ENCODE data around the gene PAM.
"Not testable (repeated sequence)": the region's sequence is repeated elsewhere in the genome, so short reads cannot be mapped to it uniquely, and the experiment has no call there.

PAM gene

DNA sequence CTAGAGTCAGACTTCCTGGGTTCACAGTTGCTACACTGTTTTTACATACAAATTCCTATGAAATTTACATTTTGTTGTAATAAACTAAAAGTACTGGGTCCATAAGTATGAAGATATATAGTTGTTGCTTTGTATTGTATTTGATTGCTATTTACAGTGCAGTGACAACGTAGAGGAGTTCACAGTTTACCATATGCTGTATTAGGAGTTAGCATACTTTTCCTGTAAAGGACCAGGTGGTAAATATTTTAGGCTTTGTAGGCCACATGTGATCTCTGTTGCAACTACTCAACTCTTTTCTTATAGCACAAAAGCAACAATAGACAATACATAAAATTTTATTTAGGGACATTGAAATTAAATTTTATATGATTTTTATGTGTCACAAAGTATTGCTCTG, 18.0 kb downstream of the PAM start:
- no peak for DNase-seq (ENCODE audit: low spot score)
- in situ Hi-C loops (cut with MboI; ENCODE audit: low sequenced_read_pairs, unreplicated experiment), result no loop called here
- TF ChIP-seq, protein P1, sequence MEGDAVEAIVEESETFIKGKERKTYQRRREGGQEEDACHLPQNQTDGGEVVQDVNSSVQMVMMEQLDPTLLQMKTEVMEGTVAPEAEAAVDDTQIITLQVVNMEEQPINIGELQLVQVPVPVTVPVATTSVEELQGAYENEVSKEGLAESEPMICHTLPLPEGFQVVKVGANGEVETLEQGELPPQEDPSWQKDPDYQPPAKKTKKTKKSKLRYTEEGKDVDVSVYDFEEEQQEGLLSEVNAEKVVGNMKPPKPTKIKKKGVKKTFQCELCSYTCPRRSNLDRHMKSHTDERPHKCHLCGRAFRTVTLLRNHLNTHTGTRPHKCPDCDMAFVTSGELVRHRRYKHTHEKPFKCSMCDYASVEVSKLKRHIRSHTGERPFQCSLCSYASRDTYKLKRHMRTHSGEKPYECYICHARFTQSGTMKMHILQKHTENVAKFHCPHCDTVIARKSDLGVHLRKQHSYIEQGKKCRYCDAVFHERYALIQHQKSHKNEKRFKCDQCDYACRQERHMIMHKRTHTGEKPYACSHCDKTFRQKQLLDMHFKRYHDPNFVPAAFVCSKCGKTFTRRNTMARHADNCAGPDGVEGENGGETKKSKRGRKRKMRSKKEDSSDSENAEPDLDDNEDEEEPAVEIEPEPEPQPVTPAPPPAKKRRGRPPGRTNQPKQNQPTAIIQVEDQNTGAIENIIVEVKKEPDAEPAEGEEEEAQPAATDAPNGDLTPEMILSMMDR (IDR thresholded peaks at IDR 0.05; ENCODE audit: borderline replicate concordance, control extremely low read depth, extremely low read depth, insufficient read depth, missing control alignments), result no peak

DNA sequence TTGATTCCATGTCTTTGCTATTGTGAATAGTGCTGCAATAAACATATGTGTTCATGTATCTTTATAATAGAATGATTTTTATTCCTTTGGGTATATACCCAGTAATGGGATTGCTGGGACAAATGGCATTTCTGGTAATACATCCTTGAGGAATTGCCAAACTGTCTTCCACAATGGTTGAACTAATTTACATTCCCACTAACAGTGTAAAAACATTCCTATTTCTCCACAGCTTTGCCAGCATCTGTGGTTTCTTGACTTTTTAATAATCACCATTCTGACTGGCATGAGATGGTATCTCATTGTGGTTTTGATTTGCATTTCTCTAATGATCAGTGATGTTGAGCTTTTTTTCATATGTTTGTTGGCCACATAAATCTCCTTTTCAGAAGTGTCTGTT, 20.7 kb downstream of the PAM start:
- in situ Hi-C loops (cut with MboI; ENCODE audit: low sequenced_read_pairs, unreplicated experiment), result loop anchor here (25.0 kb wide), 1 partner anchor 337 kb away; the partner anchor contains the start of genes GIN1 and PPIP5K2
- DNase-seq (ENCODE audit: low spot score), result not testable (repeated sequence)

DNA sequence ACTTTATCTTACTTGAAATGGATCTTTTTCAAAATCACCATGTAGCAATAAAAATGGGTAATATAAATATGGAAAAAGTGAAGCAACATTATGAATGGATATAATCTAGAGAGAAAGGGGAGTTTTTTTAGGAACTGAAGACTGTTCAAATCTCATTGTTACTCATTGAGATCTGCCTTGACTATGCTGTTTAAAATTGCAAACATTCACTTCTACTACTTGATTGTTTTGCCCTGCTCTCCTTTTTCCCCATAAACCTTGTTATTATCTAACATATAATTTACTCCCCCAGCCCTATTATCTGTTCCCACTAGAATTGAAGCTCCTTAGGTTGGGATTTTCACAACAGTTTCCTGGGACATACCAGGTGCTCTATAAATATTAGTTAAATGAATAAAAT, 22.0 kb downstream of the PAM start:
- TF ChIP-seq, protein P1 (IDR thresholded peaks at IDR 0.05; ENCODE audit: borderline replicate concordance, control extremely low read depth, extremely low read depth, insufficient read depth, missing control alignments), result no peak
- no peak for DNase-seq (ENCODE audit: low spot score)
- in situ Hi-C loops (cut with MboI; ENCODE audit: low sequenced_read_pairs, unreplicated experiment), result loop anchor here (25.0 kb wide), 1 partner anchor 335 kb away; the partner anchor contains the start of genes GIN1 and PPIP5K2

DNA sequence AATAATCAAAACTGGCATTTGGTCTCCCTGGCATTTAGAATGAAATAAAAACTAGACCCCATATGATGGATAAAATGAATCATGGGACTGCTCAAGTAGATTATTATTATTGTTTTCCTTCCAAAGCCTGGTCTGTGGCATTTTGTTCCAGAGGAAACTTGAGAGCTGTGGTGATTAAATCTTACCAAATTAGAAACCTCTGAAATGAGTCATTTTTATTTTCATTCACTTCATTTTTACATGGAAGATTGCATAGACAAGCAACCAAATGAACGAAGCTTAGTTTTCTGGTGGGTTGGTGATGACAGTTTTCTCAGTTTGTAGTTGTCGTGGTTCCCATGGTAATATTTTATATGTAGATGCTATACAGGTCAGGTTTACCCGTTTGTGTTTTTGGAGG, 23.4 kb downstream of the PAM start:
- DNase-seq (ENCODE audit: low spot score), result no peak
- TF ChIP-seq, protein P1 (IDR thresholded peaks at IDR 0.05; ENCODE audit: borderline replicate concordance, control extremely low read depth, extremely low read depth, insufficient read depth, missing control alignments), result no peak
- in situ Hi-C loops (cut with MboI; ENCODE audit: low sequenced_read_pairs, unreplicated experiment), result loop anchor here (25.0 kb wide), 1 partner anchor 334 kb away; the partner anchor contains the start of genes GIN1 and PPIP5K2

DNA sequence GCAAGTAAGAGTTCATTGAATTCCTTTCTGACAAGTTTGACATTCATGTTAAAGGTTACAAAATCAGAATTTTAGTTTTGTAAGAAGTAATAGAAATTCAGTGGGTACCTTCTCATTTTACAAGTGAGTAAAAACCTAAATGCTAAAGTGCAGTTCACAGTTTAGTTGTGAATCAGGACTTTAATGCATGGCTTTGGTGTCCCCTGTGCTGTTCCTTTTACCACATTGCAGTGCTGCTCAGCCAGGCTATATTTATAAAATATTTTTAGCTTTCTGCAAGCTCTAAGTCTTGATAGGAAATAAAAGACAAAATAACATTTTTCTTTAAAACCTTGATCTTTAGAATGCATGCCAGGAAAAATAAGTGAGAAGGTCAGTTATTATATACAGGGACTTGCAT, 26.3 kb downstream of the PAM start:
- TF ChIP-seq, protein P1 (IDR thresholded peaks at IDR 0.05; ENCODE audit: borderline replicate concordance, control extremely low read depth, extremely low read depth, insufficient read depth, missing control alignments), result no peak
- DNase-seq (ENCODE audit: low spot score), result no peak
- in situ Hi-C loops (cut with MboI; ENCODE audit: low sequenced_read_pairs, unreplicated experiment), result loop anchor here (10.0 to 25.0 kb wide), 2 partner anchors 193 to 331 kb away; partner anchors contain the start of genes GIN1 and PPIP5K2

DNA sequence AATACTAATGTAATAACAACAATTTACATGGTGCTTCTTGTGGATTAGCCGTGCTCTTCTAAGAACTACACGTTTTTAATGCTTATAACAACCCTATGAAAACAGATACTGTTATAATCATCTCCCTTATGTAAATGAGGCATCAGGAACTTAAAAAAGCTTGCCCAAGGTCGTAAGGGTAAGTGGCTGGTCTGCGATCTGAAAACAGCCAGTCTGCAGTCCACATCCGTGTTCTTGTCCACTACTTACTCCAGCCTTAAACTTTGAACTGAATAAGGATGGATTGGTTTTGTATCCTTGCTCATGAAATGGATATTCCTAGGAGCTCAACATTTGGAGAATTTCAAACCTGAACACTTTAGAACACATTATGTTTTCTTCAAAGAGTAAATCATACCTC, 26.7 kb downstream of the PAM start:
- in situ Hi-C loops (cut with MboI; ENCODE audit: low sequenced_read_pairs, unreplicated experiment), result loop anchor here (10.0 to 25.0 kb wide), 2 partner anchors 193 to 331 kb away; partner anchors contain the start of genes GIN1 and PPIP5K2
- DNase-seq (ENCODE audit: low spot score), result no peak
- TF ChIP-seq, protein P1 (IDR thresholded peaks at IDR 0.05; ENCODE audit: borderline replicate concordance, control extremely low read depth, extremely low read depth, insufficient read depth, missing control alignments), result no peak

DNA sequence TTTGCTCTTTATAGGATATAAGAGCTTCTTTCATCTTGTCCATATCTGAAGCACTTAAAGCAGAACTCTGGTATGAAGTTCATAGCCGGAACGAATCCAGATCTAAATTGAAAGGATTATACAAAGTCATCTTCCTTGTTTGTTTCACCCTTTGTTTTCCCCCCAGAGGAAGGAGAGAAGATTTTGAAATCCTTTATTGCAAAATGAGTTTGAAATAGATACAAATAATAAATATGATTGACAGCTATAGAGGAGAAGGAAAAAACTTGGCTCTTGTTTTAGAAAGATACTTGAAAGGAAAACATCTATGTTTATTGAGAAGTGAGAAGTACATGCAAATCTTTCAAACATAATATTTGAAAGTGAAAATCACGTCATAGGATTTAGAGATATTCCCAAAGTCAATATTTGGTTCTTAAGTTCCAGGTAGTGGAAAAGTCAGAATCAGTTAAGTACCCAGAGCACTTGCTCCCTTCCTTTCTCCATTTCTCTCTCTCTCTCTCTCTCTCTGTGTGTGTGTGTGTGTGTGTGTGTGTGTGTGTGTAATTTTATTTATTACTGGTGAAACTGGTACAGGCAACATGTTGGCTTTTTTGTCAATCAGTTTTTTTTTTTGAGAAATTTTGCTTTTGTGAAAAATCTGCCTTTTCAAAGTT, 27.2 kb downstream of the PAM start:
- in situ Hi-C loops (cut with MboI; ENCODE audit: low sequenced_read_pairs, unreplicated experiment), result loop anchor here (10.0 to 25.0 kb wide), 2 partner anchors 192 to 330 kb away; partner anchors contain the start of genes GIN1 and PPIP5K2
- TF ChIP-seq, protein P1 (IDR thresholded peaks at IDR 0.05; ENCODE audit: borderline replicate concordance, control extremely low read depth, extremely low read depth, insufficient read depth, missing control alignments), result no peak
- no peak for DNase-seq (ENCODE audit: low spot score)

All from GM13976 (cell line).